IPS-15b (cell line): ENCODE data around the gene TSPY8.
"Not testable (repeated sequence)": the region's sequence is repeated elsewhere in the genome, so short reads cannot be mapped to it uniquely, and the experiment has no call there.

ENCODE experiments used
- H3K27me3 ChIP-seq: one replicate; pipeline ENCODE4 v1.6.1; 2013; ENCODE audit warnings: low read length; ENCODE audit not compliant: control insufficient read depth, insufficient read depth
- H3K36me3 ChIP-seq: one replicate; pipeline ENCODE4 v1.6.1; 2013; ENCODE audit warnings: low read length; ENCODE audit not compliant: control insufficient read depth, insufficient read depth
- H3K4me1 ChIP-seq: one replicate; pipeline ENCODE4 v1.6.1; 2013; ENCODE audit warnings: mild to moderate bottlenecking, low read length; ENCODE audit not compliant: control insufficient read depth, insufficient read depth
- H3K4me3 ChIP-seq: one replicate; pipeline ENCODE4 v1.5.1; 2013; ENCODE audit warnings: low read depth, low read length
- H3K9ac ChIP-seq: one replicate; pipeline ENCODE4 v1.6.1; 2013; ENCODE audit warnings: low read depth, mild to moderate bottlenecking, low read length
- H3K9me3 ChIP-seq: one replicate; pipeline ENCODE4 v1.6.1; 2013; ENCODE audit warnings: mild to moderate bottlenecking, low read length; ENCODE audit not compliant: control insufficient read depth, insufficient read depth

The TSPY8 gene, protein sequence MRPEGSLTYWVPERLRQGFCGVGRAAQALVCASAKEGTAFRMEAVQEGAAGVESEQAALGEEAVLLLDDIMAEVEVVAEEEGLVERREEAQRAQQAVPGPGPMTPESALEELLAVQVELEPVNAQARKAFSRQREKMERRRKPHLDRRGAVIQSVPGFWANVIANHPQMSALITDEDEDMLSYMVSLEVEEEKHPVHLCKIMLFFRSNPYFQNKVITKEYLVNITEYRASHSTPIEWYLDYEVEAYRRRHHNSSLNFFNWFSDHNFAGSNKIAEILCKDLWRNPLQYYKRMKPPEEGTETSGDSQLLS

GRCh38 chrY:9357497-9357896 lies at the start of gene TSPY8:
TSPY8 (plus strand) TSS chrY:9357797; CDS start chrY:9357843, 46 bp downstream.
- not testable (repeated sequence) for H3K36me3 ChIP-seq, H3K9me3 ChIP-seq, H3K9ac ChIP-seq, H3K4me3 ChIP-seq, H3K4me1 ChIP-seq, H3K27me3 ChIP-seq

DNA sequence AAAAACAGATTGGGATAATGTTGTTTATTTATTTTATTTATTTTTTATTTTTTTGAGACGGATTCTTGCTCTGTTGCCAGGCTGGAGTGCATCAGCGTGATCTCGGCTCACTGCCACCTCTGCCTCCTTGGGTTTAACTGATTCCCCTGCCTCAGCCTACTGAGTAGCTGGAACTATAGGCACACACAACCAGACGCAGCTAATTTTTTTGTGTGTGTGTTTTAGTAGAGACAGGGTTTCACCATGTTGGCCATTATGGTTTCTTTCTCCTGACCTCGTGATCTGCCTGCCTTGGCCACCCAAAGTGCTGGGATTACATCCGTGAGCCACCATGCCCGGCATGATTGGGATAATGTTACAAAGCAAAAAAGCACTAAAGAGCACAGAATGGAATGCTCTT lies 36.6 kb upstream of the TSPY8 start:
- Histone ChIP-seq H3K4me1 (no peaks in the 10 kb centered on the region), H3K4me3 (no peak overlapping the region), H3K9me3 (no peaks in the 10 kb centered on the region), H3K36me3 (no peaks in the 10 kb centered on the region), H3K9ac (no peak overlapping the region), H3K27me3 (no peaks in the 10 kb centered on the region)

- H3K27me3 ChIP-seq, H3K9me3 ChIP-seq, H3K9ac ChIP-seq, H3K4me3 ChIP-seq, H3K36me3 ChIP-seq, H3K4me1 ChIP-seq: not testable (repeated sequence)
These were observed 20.4 kb upstream of the TSPY8 start, which contains the start of gene TSPY4 for GRCh38 chrY:9337164-9337563. TSPY4 (plus strand) TSS chrY:9337464; CDS start chrY:9337510, 46 bp downstream.

GRCh38 chrY:9396527-9396926 lies 38.9 kb downstream of the TSPY8 start:
- not testable (repeated sequence) for H3K36me3 ChIP-seq, H3K4me1 ChIP-seq, H3K4me3 ChIP-seq, H3K27me3 ChIP-seq, H3K9ac ChIP-seq, H3K9me3 ChIP-seq

DNA sequence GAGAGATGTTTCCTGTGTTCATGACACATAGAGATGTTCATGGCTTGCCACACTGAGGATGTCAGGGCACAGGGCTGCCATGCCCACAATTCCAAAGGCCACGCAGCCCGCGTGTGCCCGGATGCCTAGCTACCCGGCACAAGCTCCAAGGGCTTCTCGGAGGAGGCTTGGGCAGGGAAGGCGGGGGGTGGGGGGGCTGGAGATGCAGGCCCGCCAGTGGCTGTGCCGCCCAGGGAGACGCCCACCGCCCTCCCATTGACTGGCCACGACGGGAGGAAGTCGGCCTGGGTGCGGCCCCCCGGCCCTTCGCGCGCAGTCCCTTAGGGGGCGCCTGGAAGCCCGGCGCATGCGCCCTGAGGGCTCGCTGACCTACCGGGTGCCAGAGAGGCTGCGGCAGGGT lies 40.5 kb downstream of the TSPY8 start, which contains the start of gene TSPY3:
Gene TSPY3 (plus strand): TSS at position 301 of the 400 bp plus-strand sequence. CDS start 46 bp downstream, at position 347.
- not testable (repeated sequence) for H3K9me3 ChIP-seq, H3K4me1 ChIP-seq, H3K9ac ChIP-seq, H3K4me3 ChIP-seq, H3K36me3 ChIP-seq, H3K27me3 ChIP-seq
